CD14-positive monocyte (primary cell): Measurements from ENCODE around the gene MEIS1. TPM values are rescaled to one million over a fixed set of nuclear protein-coding genes. Genes with fewer than 3 reads are reported as not detected.

ENCODE experiments used
- DNase-seq, 3 donors: peaks; one replicate each; pipeline ENCODE4 v3.0.0-alpha.2; 2011 to 2022
- H2AFZ ChIP-seq: 2 replicates; pipeline ENCODE4 v1.6.0; 2012; ENCODE audit warnings: mild to moderate bottlenecking, low read depth, low read length, inconsistent platforms; ENCODE audit not compliant: insufficient read depth, poor library complexity, severe bottlenecking
- H3K27ac ChIP-seq, 2 donors: 1 replicate in 1 of 2; 2 replicates in 1 of 2; pipeline ENCODE4 v1.5.1; 2012 to 2013; ENCODE audit warnings: low read length in 2 of 2, control low read depth in 1 of 2, inconsistent platforms in 1 of 2, low read depth in 1 of 2, mild to moderate bottlenecking in 1 of 2
- H3K27me3 ChIP-seq, 2 donors: one replicate each; pipeline versions ENCODE4 v1.6.0 to v1.6.1; 2011 to 2013; ENCODE audit warnings: low read length in 2 of 2; ENCODE audit not compliant: control insufficient read depth in 2 of 2, insufficient read depth in 2 of 2
- H3K36me3 ChIP-seq, 2 donors: replicated peaks in 1 of 2; 1 replicate in 1 of 2; 2 replicates in 1 of 2; pipeline versions ENCODE4 v1.5.1 to v1.6.1; 2012 to 2013; ENCODE audit warnings: low read length in 2 of 2, control low read depth in 1 of 2, inconsistent platforms in 1 of 2, mild to moderate bottlenecking in 1 of 2; ENCODE audit not compliant: insufficient read depth in 2 of 2, control insufficient read depth in 1 of 2
- H3K4me1 ChIP-seq, 2 donors: 1 replicate in 1 of 2; 2 replicates in 1 of 2; pipeline versions ENCODE4 v1.5.1 to v1.6.1; 2012 to 2013; ENCODE audit warnings: low read length in 2 of 2, control low read depth in 1 of 2, inconsistent platforms in 1 of 2, mild to moderate bottlenecking in 1 of 2, moderate library complexity in 1 of 2; ENCODE audit not compliant: insufficient read depth in 2 of 2, control insufficient read depth in 1 of 2
- H3K4me2 ChIP-seq: replicated peaks from 2 replicates; pipeline ENCODE3; 2012; ENCODE audit warnings: low read length, moderate library complexity, mild to moderate bottlenecking; ENCODE audit not compliant: poor library complexity, severe bottlenecking; ENCODE audit errors: extremely low read depth
- H3K4me3 ChIP-seq, 3 experiments: fragments of 200-600 bp in 1 of 3; sonication (generic) in 1 of 3; replicated peaks in 1 of 3; 1 replicate in 2 of 3; 2 replicates in 1 of 3; pipeline ENCODE4 v1.5.1; 2011 to 2013; ENCODE audit warnings: low read length in 3 of 3, mild to moderate bottlenecking in 3 of 3, control low read depth in 2 of 3, low read depth in 2 of 3, inconsistent platforms in 1 of 3, moderate library complexity in 1 of 3
- H3K79me2 ChIP-seq: 2 replicates; pipeline ENCODE4 v1.6.0; 2012; ENCODE audit warnings: mild to moderate bottlenecking, control low read depth, inconsistent platforms, low read length, moderate library complexity; ENCODE audit not compliant: insufficient read depth
- H3K9ac ChIP-seq: 2 replicates; pipeline ENCODE4 v1.6.0; 2017; ENCODE audit warnings: low read length, mild to moderate bottlenecking; ENCODE audit not compliant: insufficient read depth, poor library complexity, severe bottlenecking
- H3K9me3 ChIP-seq, 2 donors: replicated peaks in 1 of 2; 1 replicate in 1 of 2; 2 replicates in 1 of 2; pipeline versions ENCODE4 v1.5.1 to v1.6.1; 2012 to 2013; ENCODE audit warnings: low read length in 2 of 2, control low read depth in 1 of 2; ENCODE audit not compliant: control insufficient read depth in 1 of 2, insufficient read depth in 1 of 2
- H4K20me1 ChIP-seq: 2 replicates; pipeline ENCODE4 v1.6.0; 2012; ENCODE audit warnings: mild to moderate bottlenecking, low read length, control low read depth, moderate library complexity; ENCODE audit not compliant: insufficient read depth
- H3K27ac Mint-ChIP-seq, 7 donors: one replicate each; pipeline ENCODE4 v1.8.0; 2020; ENCODE audit warnings: mild to moderate bottlenecking in 7 of 7, mixed read lengths in 7 of 7, moderate library complexity in 6 of 7, inconsistent platforms in 2 of 7
- H3K27me3 Mint-ChIP-seq, 3 donors: one replicate each; pipeline ENCODE4 v1.8.0; 2021 to 2022; ENCODE audit warnings: low read depth in 3 of 3, mild to moderate bottlenecking in 3 of 3, mixed read lengths in 3 of 3, moderate library complexity in 3 of 3, inconsistent platforms in 1 of 3
- H3K36me3 Mint-ChIP-seq, 2 donors: one replicate each; pipeline ENCODE4 v1.8.0; 2020; ENCODE audit warnings: mixed read lengths in 2 of 2, inconsistent platforms in 1 of 2, mild to moderate bottlenecking in 1 of 2
- H3K4me1 Mint-ChIP-seq: one replicate; pipeline ENCODE4 v1.8.0; 2020; ENCODE audit warnings: mild to moderate bottlenecking, mixed read lengths
- H3K4me3 Mint-ChIP-seq, 2 donors: one replicate each; pipeline ENCODE4 v1.8.0; 2020; ENCODE audit warnings: mild to moderate bottlenecking in 2 of 2, mixed read lengths in 2 of 2, moderate library complexity in 1 of 2
- H3K9me3 Mint-ChIP-seq, 7 donors: one replicate each; pipeline ENCODE4 v1.8.0; 2020 to 2022; ENCODE audit warnings: mixed read lengths in 7 of 7, mild to moderate bottlenecking in 6 of 7, moderate library complexity in 6 of 7, inconsistent platforms in 2 of 7
- CTCF ChIP-seq: fragments of 200-600 bp; IDR thresholded peaks from one replicate; pipeline ENCODE4 v1.8.0; 2022; ENCODE audit warnings: antibody characterized with exemption, mild to moderate bottlenecking
- WGBS: methylation state at CpG from one replicate; pipeline ENCODE4 v1.1.5; 2013; ENCODE audit warnings: missing lambda C conversion rate; ENCODE audit not compliant: insufficient coverage; 5-methylcytosine and 5-hydroxymethylcytosine counted together
- intact Hi-C, 2 donors: fragments of 100-400 bp; cut with micrococcal nuclease; formaldehyde crosslinking; loops; one replicate each; pipeline versions ENCODE4 v1.15.0 to v1.15.1; 2023
- polyA plus RNA-seq, 3 donors: library from polyadenylated mRNA; depleted of rRNA in 1 of 3; unstranded in 2 of 3; stranded (reverse) in 1 of 3; fragments of 300-500 nt in 2 of 3; fragments of >200 nt in 1 of 3; fragmentation: Illumina TruSeq in 2 of 3; gene quantifications; 1 replicate in 2 of 3; 2 replicates in 1 of 3; pipeline ENCODE4 v1.2.3, GENCODE V29; 2012 to 2021

MEIS1 gene
- polyA plus RNA-seq, 3 donors: 0.09 to 0.40 TPM; not detected in 1

GRCh38 chr2:66547887-66548286, 113.0 kb downstream of the MEIS1 start:
- Mint-ChIP-seq H3K27ac (no peak overlapping the region), H3K9me3 (no peaks in the 10 kb centered on the region), H3K4me3 (no peak overlapping the region), H3K4me1 (no peaks in the 10 kb centered on the region), H3K36me3 (no peaks in the 10 kb centered on the region), H3K27me3 (peaks cover 0 to 1% (median under 1%) of the 10 kb centered on the region in 3 donors)
- Histone ChIP-seq H3K27me3 (no peaks in the 10 kb centered on the region), H3K4me2 (no peak overlapping the region), H3K27ac (no peak overlapping the region), H3K9me3 (no peaks in the 10 kb centered on the region), H3K4me1 (no peaks in the 10 kb centered on the region), H3K9ac (no peak overlapping the region), H2AFZ (no peak overlapping the region), H3K79me2 (no peaks in the 10 kb centered on the region), H4K20me1 (no peaks in the 10 kb centered on the region), H3K4me3 (no peak overlapping the region), H3K36me3 (no peaks in the 10 kb centered on the region)
- WGBS: no CpG with 5 or more reads among the region's 2 CpGs
- no peak for TF ChIP-seq CTCF
- intact Hi-C loops: no loop called here
- DNase-seq: no peak

GRCh38 chr2:66548422-66548821, 113.5 kb downstream of the MEIS1 start:
- H4K20me1 ChIP-seq: no peaks in the 10 kb centered on the region
- H3K27me3 ChIP-seq: no peaks in the 10 kb centered on the region
- WGBS: no CpG with 5 or more reads among the region's 3 CpGs
- H3K4me1 ChIP-seq: no peaks in the 10 kb centered on the region
- Mint-ChIP-seq H3K4me1 (no peaks in the 10 kb centered on the region), H3K36me3 (no peaks in the 10 kb centered on the region), H3K27ac (no peak overlapping the region), H3K4me3 (no peak overlapping the region), H3K9me3 (no peaks in the 10 kb centered on the region), H3K27me3 (peaks cover 0 to 1% (median 0%) of the 10 kb centered on the region in 3 donors)
- intact Hi-C loops: no loop called here
- H3K4me2 ChIP-seq: no peak overlapping the region
- no peak overlapping the region for H2AFZ ChIP-seq
- no peak overlapping the region for H3K27ac ChIP-seq
- no peak overlapping the region for H3K4me3 ChIP-seq
- H3K79me2 ChIP-seq: no peaks in the 10 kb centered on the region
- no peak for TF ChIP-seq CTCF
- no peaks in the 10 kb centered on the region for H3K36me3 ChIP-seq
- DNase-seq: no peak
- H3K9me3 ChIP-seq: no peaks in the 10 kb centered on the region
- no peak overlapping the region for H3K9ac ChIP-seq
